HepG2 (cell line): Measurements from ENCODE around the gene EHD1. TPM values are rescaled to one million over a fixed set of nuclear protein-coding genes. Genes with fewer than 3 reads are reported as not detected.

Experiments
- ATF7 ChIP-seq, 2 experiments: fragments of 450-650 bp in 1 of 2; sonication (generic) in 1 of 2; formaldehyde crosslinking in 1 of 2; IDR thresholded peaks; 2 replicates each; pipeline versions ENCODE4 v1.4.0 to v1.6.1; 2016 to 2020; ENCODE audit warnings: antibody characterized with exemption in 1 of 2, mild to moderate bottlenecking in 1 of 2, missing genetic modification reagents in 1 of 2
- ETV6 ChIP-seq: sonication (generic); formaldehyde crosslinking; conservative IDR thresholded peaks from 2 replicates; pipeline ENCODE4 v1.4.0; 2020; ENCODE audit warnings: missing genetic modification reagents
- HMGA1 ChIP-seq: sonication (generic); formaldehyde crosslinking; conservative IDR thresholded peaks from 2 replicates; pipeline ENCODE4 v1.4.0; 2020; ENCODE audit warnings: missing genetic modification reagents
- KDM4B ChIP-seq: sonication (generic); formaldehyde crosslinking; IDR thresholded peaks from 2 replicates; pipeline ENCODE4 v1.4.0; 2020; ENCODE audit warnings: missing genetic modification reagents
- MBNL3 ChIP-seq: fragments of 250-450 bp; sonication (Bioruptor Pico); conservative IDR thresholded peaks from 2 replicates; pipeline ENCODE4 v1.8.0; 2022; ENCODE audit warnings: mild to moderate bottlenecking, inconsistent platforms
- MNT ChIP-seq: fragments of 450-650 bp; IDR thresholded peaks from 2 replicates; pipeline ENCODE4 v1.6.1; 2016
- MZF1 ChIP-seq: sonication (generic); formaldehyde crosslinking; IDR thresholded peaks from 2 replicates; pipeline ENCODE4 v1.8.1; 2023; ENCODE audit warnings: mild to moderate bottlenecking, missing genetic modification reagents, borderline replicate concordance
- NFE2L1 ChIP-seq: sonication (generic); formaldehyde crosslinking; IDR thresholded peaks from 2 replicates; pipeline ENCODE4 v1.4.0; 2020; ENCODE audit warnings: missing genetic modification reagents, mild to moderate bottlenecking, borderline replicate concordance
- NFE2L2 ChIP-seq: fragments of 150-350 bp; IDR thresholded peaks from 2 replicates; pipeline ENCODE4 v1.6.1; 2014; ENCODE audit warnings: low read length
- PHF20 ChIP-seq: sonication (generic); formaldehyde crosslinking; IDR thresholded peaks from 2 replicates; pipeline ENCODE4 v1.5.0; 2020; ENCODE audit warnings: mild to moderate bottlenecking, missing genetic modification reagents
- RBAK ChIP-seq: sonication (generic); formaldehyde crosslinking; IDR thresholded peaks from 2 replicates; pipeline ENCODE4 v1.5.1; 2020; ENCODE audit warnings: mild to moderate bottlenecking, missing genetic modification reagents
- RBM22 ChIP-seq: fragments of 200-400 bp; formaldehyde crosslinking; optimal IDR thresholded peaks from 2 replicates; pipeline ENCODE3; 2017; ENCODE audit warnings: mild to moderate bottlenecking, low read length, moderate library complexity
- SIN3A ChIP-seq: IDR thresholded peaks from 2 replicates; pipeline ENCODE4 v1.6.1; 2011; ENCODE audit warnings: low read depth, mild to moderate bottlenecking, control low read depth, low read length, borderline replicate concordance
- SMARCE1 ChIP-seq: fragments of 450-650 bp; IDR thresholded peaks from 2 replicates; pipeline ENCODE4 v1.6.1; 2017; ENCODE audit warnings: borderline replicate concordance
- TERF1 ChIP-seq: sonication (generic); formaldehyde crosslinking; IDR thresholded peaks from 2 replicates; pipeline ENCODE4 v1.8.0; 2022; ENCODE audit warnings: mild to moderate bottlenecking, missing genetic modification reagents, moderate library complexity
- ZBTB33 ChIP-seq: sonication (generic); formaldehyde crosslinking; IDR thresholded peaks from 2 replicates; pipeline ENCODE4 v1.4.0; 2020; ENCODE audit warnings: missing genetic modification reagents
- ZNF136 ChIP-seq: sonication (generic); formaldehyde crosslinking; IDR thresholded peaks from 2 replicates; pipeline ENCODE4 v1.8.1; 2022; ENCODE audit warnings: low read depth, mild to moderate bottlenecking, moderate library complexity, missing genetic modification reagents
- ZNF280B ChIP-seq: sonication (generic); formaldehyde crosslinking; IDR thresholded peaks from 2 replicates; pipeline ENCODE4 v1.5.0; 2020; ENCODE audit warnings: missing genetic modification reagents, mild to moderate bottlenecking, borderline replicate concordance
- ZNF430 ChIP-seq: sonication (generic); formaldehyde crosslinking; IDR thresholded peaks from 2 replicates; pipeline ENCODE4 v1.9.0; 2021; ENCODE audit warnings: mild to moderate bottlenecking, missing genetic modification reagents
- ZNF460 ChIP-seq: sonication (generic); formaldehyde crosslinking; IDR thresholded peaks from 2 replicates; pipeline ENCODE4 v1.5.1; 2020; ENCODE audit warnings: missing genetic modification reagents, mild to moderate bottlenecking, borderline replicate concordance
- ZNF546 ChIP-seq: sonication (generic); formaldehyde crosslinking; conservative IDR thresholded peaks from 2 replicates; pipeline ENCODE4 v1.8.1; 2023; ENCODE audit warnings: mild to moderate bottlenecking, missing genetic modification reagents
- ZNF580 ChIP-seq: IDR thresholded peaks from 2 replicates; pipeline ENCODE4 v1.6.1; 2016; ENCODE audit warnings: low read depth, borderline replicate concordance
- ZNF879 ChIP-seq: sonication (generic); formaldehyde crosslinking; IDR thresholded peaks from 2 replicates; pipeline ENCODE4 v1.8.1; 2023; ENCODE audit warnings: missing genetic modification reagents
- ZNF891 ChIP-seq: sonication (generic); formaldehyde crosslinking; IDR thresholded peaks from 2 replicates; pipeline ENCODE4 v1.5.0; 2020; ENCODE audit warnings: mild to moderate bottlenecking, missing genetic modification reagents
- polyA plus RNA-seq, 8 experiments: library from polyadenylated mRNA; depleted of rRNA in 3 of 8; stranded (reverse) in 7 of 8; unstranded in 1 of 8; fragments of >200 nt; fragmentation: Illumina TruSeq in 4 of 8; extraction: Trizol in 4 of 8; gene quantifications; 2 replicates each; pipeline versions ENCODE4 v1.2.1 to v1.2.3, GENCODE V29; 2011 to 2016; ENCODE audit warnings: low read depth in 4 of 8, missing spikeins in 1 of 8, mixed read lengths in 1 of 8; ENCODE audit not compliant: insufficient read depth in 1 of 8
- total RNA-seq, 5 experiments: library from RNA; depleted of rRNA; stranded (reverse); fragments of >200 nt; fragmentation: Illumina TruSeq; extraction: Trizol; gene quantifications; 2 replicates each; pipeline ENCODE4 v1.2.3, GENCODE V29; 2016; ENCODE audit warnings: low read depth in 1 of 5

The EHD1 gene
- total and polyA plus RNA-seq, 2 of the 13 experiments (the other 11 are each of a cell fraction or from before 2014, with no cell fraction given), result 23.6 to 26.6 TPM

GRCh38 chr11:64810271-64810890 is 68.0 kb downstream of the EHD1 start, which contains the start of gene MEN1 (continued):
- TF ChIP-seq ZNF136 (no peak), NFE2L1 (no peak), ZBTB33 (CRISPR knock-in tag) (no peak; the same call in 1 of the 2 replicates), ZNF460 (CRISPR knock-in tag) (no peak), TERF1 (CRISPR knock-in tag) (no peak), MZF1 (no peak), RBM22 (no peak), SMARCE1 (no peak), ETV6 (no peak), MBNL3 (CRISPR knock-in tag) (no peak), ZNF580 (CRISPR knock-in tag) (no peak; the same call in 1 of the 2 replicates), ATF7 (IDR thresholded peaks at IDR 0.05) (no peak), ATF7 (CRISPR knock-in tag; IDR thresholded peaks at IDR 0.05) (peak; percentile 46; the same call in 1 of the 2 replicates), ZNF430 (no peak), MNT (no peak), ZNF891 (CRISPR knock-in tag) (peak; percentile 76; the same call in 1 of the 2 replicates), ZNF879 (no peak), NFE2L2 (no peak), ZNF546 (CRISPR knock-in tag) (no peak), RBAK (CRISPR knock-in tag) (no peak), KDM4B (CRISPR knock-in tag) (no peak), PHF20 (CRISPR knock-in tag) (peak; percentile 57), ZNF280B (CRISPR knock-in tag) (peak; percentile 38; the same call in 1 of the 2 replicates), SIN3A (peak; percentile 64; the same call in 1 of the 2 replicates), HMGA1 (no peak)
